ENCODE measurements around the gene PELI2. TPM values are rescaled to one million over a fixed set of nuclear protein-coding genes. Genes with fewer than 3 reads are reported as not detected.

Gene PELI2
- total RNA-seq, 1 experiment from 2014 or later, result 23.5 TPM

- TF ChIP-seq STAT6 (CRISPR knock-in tag; conservative IDR thresholded peaks at IDR 0.05; ENCODE audit: low read depth), result no peak
- TF ChIP-seq ATF3 (CRISPR knock-in tag; conservative IDR thresholded peaks at IDR 0.05), result no peak
- no peak for TF ChIP-seq PRRX2 (CRISPR knock-in tag; IDR thresholded peaks at IDR 0.05)
- no peak for TF ChIP-seq ERG (CRISPR knock-in tag; IDR thresholded peaks at IDR 0.05)
Measured at GRCh38 chr14:56088941-56089340, 29.3 kb upstream of the PELI2 start (continued).

GRCh38 chr14:56092763-56093162, 25.4 kb upstream of the PELI2 start:
- POLR2A ChIA-PET, result no interaction called here
- DNase-seq (ENCODE audit: low spot score), result no peak
- Mint-ChIP-seq H3K27me3 (ENCODE audit: low read depth) (no peaks in the 10 kb centered on the region), H3K36me3 (no peaks in the 10 kb centered on the region), H3K27ac (no peak overlapping the region), H3K4me1 (peaks cover 42% of the 10 kb centered on the region), H3K4me3 (no peak overlapping the region), H3K9me3 (peaks cover 11% of the 10 kb centered on the region; the same call in 1 of the 2 replicates)
- ATAC-seq, result no peak
- CTCF ChIA-PET, result no interaction called here
- TF ChIP-seq ZNF532 (CRISPR knock-in tag; IDR thresholded peaks at IDR 0.05; ENCODE audit: borderline replicate concordance), result no peak
- TF ChIP-seq ZBTB43 (CRISPR knock-in tag; IDR thresholded peaks at IDR 0.05), result no peak
- TF ChIP-seq USF1 (CRISPR knock-in tag; IDR thresholded peaks at IDR 0.05), result no peak

GRCh38 chr14:56094076-56094475, 24.1 kb upstream of the PELI2 start:
- Mint-ChIP-seq H3K36me3 (no peaks in the 10 kb centered on the region), H3K27ac (no peak overlapping the region), H3K9me3 (peaks cover 11% of the 10 kb centered on the region; the same call in 1 of the 2 replicates), H3K27me3 (ENCODE audit: low read depth) (no peaks in the 10 kb centered on the region), H3K4me3 (no peak overlapping the region), H3K4me1 (peaks cover 29% of the 10 kb centered on the region)
- ChIA-PET CTCF (interaction anchor here (0.9 to 1.8 kb wide), 3 partner anchors 9 to 246 kb away, joined by 3 to 4 read pairs (median 4); no protein-coding TSS in a partner anchor), POLR2A (no interaction called here)
- no peak for TF ChIP-seq TCF7 (CRISPR knock-in tag; IDR thresholded peaks at IDR 0.05; ENCODE audit: low read depth)
- TF ChIP-seq GABPB1 (CRISPR knock-in tag; IDR thresholded peaks at IDR 0.05), result no peak
- ATAC-seq, result no peak
- DNase-seq (ENCODE audit: low spot score), result no peak

All from WTC11 (cell line).